Ovary (tissue), 3 donors: Measurements from ENCODE around the gene SPACA7.

Source experiments
- CTCF ChIP-seq, 3 donors: fragments of 450-650 bp in 2 of 3; fragments of 200-600 bp in 1 of 3; IDR thresholded peaks; one replicate each; pipeline versions ENCODE4 v1.5.1 to v1.8.0; 2016 to 2022; ENCODE audit warnings: antibody characterized with exemption in 3 of 3, mild to moderate bottlenecking in 1 of 3
- POLR2A ChIP-seq: fragments of 450-650 bp; IDR thresholded peaks from one replicate; pipeline ENCODE4 v1.6.1; 2017; ENCODE audit warnings: antibody characterized with exemption, mild to moderate bottlenecking, moderate library complexity
- donor health status: DM: no; HTN: no; CAD: no.

GRCh38 chr13:112363867-112364528 lies 12.2 kb upstream of the SPACA7 start:
- TF ChIP-seq POLR2A (no peak), CTCF (IDR thresholded peaks at IDR 0.05) (no peak)
